K562 (cell line): ENCODE measurements around the gene PAX5. TPM values are rescaled to one million over a fixed set of nuclear protein-coding genes. Genes with fewer than 3 reads are reported as not detected.

ENCODE experiments used
- ATAC-seq: fragments of 200-7000 bp; cut with Tn5 transposase; 3 replicates; pipeline ENCODE4 v1.9.1; 2020; ENCODE audit warnings: moderate library complexity
- BruUV-seq: library from RNA; stranded (reverse); fragments of 400-500 nt; replicated peaks from 2 replicates; lab custom pipeline; 2021; lab: Mats Ljungman, UMichigan
- CTCF ChIA-PET: fragments of 300-600 bp; formaldehyde crosslinking; extraction: SDS; loops from one replicate; lab custom pipeline; 2021; ENCODE audit warnings: low intra/inter-chr PET ratio; lab: Yijun Ruan, JAX
- POLR2A ChIA-PET: fragments of 300-600, 350-650 bp; sonication (Branson Sonifier 250); formaldehyde crosslinking; extraction: SDS; loops from one replicate; lab custom pipeline; 2021; ENCODE audit warnings: antibody characterized with exemption, inconsistent platforms; lab: Yijun Ruan, JAX
- DNase-seq, 4 experiments: peaks; one replicate each; pipeline versions ENCODE4 v3.0.0 to v3.0.0-alpha.2; 2011 to 2018; ENCODE audit warnings: low spot score in 3 of 4, mixed read lengths in 3 of 4; ENCODE audit errors: extremely low read depth in 1 of 4
- FAIRE-seq: peaks from 2 replicates; lab custom pipeline; 2011; peaks lifted over from hg19 to GRCh38; lab: Jason Lieb, UNC
- H2AFZ ChIP-seq: 2 replicates; pipeline ENCODE4 v1.6.0; 2011; ENCODE audit warnings: low read depth, low read length, control low read depth, inconsistent platforms
- H3K27ac ChIP-seq: fragments of 200-600 bp; 3 replicates; pipeline ENCODE4 v1.8.0; 2011; ENCODE audit warnings: low read depth, mild to moderate bottlenecking, control low read depth, inconsistent platforms, low read length, moderate library complexity, mixed read lengths; ENCODE audit errors: extremely low read depth
- H3K27me3 ChIP-seq, 2 experiments: fragments of 300-600 bp in 1 of 2; 2 replicates in 1 of 2; 3 replicates in 1 of 2; pipeline versions ENCODE4 v1.6.0 to v1.8.0; 2011; ENCODE audit warnings: inconsistent platforms in 2 of 2, low read length in 2 of 2, mild to moderate bottlenecking in 1 of 2, mixed read lengths in 1 of 2, moderate library complexity in 1 of 2; ENCODE audit not compliant: control insufficient read depth in 2 of 2, insufficient read depth in 2 of 2
- H3K36me3 ChIP-seq: fragments of 300-600 bp; 3 replicates; pipeline ENCODE4 v1.8.0; 2011; ENCODE audit warnings: mild to moderate bottlenecking, low read length, inconsistent platforms; ENCODE audit not compliant: control insufficient read depth, insufficient read depth
- H3K4me1 ChIP-seq, 2 experiments: fragments of 200-600 bp in 1 of 2; replicated peaks in 1 of 2; 2 replicates in 1 of 2; 3 replicates in 1 of 2; pipeline versions ENCODE4 v1.5.1 to v1.8.0; 2011; ENCODE audit warnings: inconsistent platforms in 2 of 2, low read length in 2 of 2, mild to moderate bottlenecking in 1 of 2, mixed read lengths in 1 of 2, moderate library complexity in 1 of 2; ENCODE audit not compliant: control insufficient read depth in 2 of 2, insufficient read depth in 2 of 2
- H3K4me2 ChIP-seq: 2 replicates; pipeline ENCODE4 v1.6.1; 2011; ENCODE audit warnings: low read length, control low read depth, inconsistent platforms, mixed read lengths; ENCODE audit not compliant: insufficient read depth
- H3K4me3 ChIP-seq: fragments of 200-600 bp; sonication (generic), shearing (Covaris generic); 2 replicates; pipeline ENCODE4 v1.5.1; 2016; ENCODE audit warnings: control low read depth, inconsistent platforms
- H3K79me2 ChIP-seq: fragments of 200-600 bp; 3 replicates; pipeline ENCODE4 v1.8.0; 2011; ENCODE audit warnings: low read length, inconsistent platforms; ENCODE audit not compliant: control insufficient read depth, insufficient read depth
- H3K9ac ChIP-seq, 2 experiments: 2 replicates each; pipeline versions ENCODE4 v1.6.0 to v1.6.1; 2011; ENCODE audit warnings: low read depth in 2 of 2, low read length in 2 of 2, control low read depth in 1 of 2, inconsistent platforms in 1 of 2, mild to moderate bottlenecking in 1 of 2, mixed read lengths in 1 of 2; ENCODE audit not compliant: insufficient read depth in 1 of 2
- H3K9me1 ChIP-seq: one replicate; pipeline ENCODE4 v1.6.0; 2011; ENCODE audit warnings: inconsistent platforms, mild to moderate bottlenecking, low read length, moderate library complexity; ENCODE audit not compliant: control insufficient read depth, insufficient read depth
- H3K9me3 ChIP-seq: replicated peaks from 2 replicates; pipeline ENCODE4 v1.5.1; 2011; ENCODE audit warnings: low read depth, low read length, inconsistent platforms; ENCODE audit not compliant: control insufficient read depth, insufficient read depth
- H4K20me1 ChIP-seq: replicated peaks from 2 replicates; pipeline ENCODE4 v1.6.1; 2011; ENCODE audit warnings: low read length, inconsistent platforms, mixed read lengths; ENCODE audit not compliant: control insufficient read depth, insufficient read depth
- ATF3 ChIP-seq, 2 experiments: fragments of 450-650 bp in 1 of 2; sonication (generic) in 1 of 2; formaldehyde crosslinking in 1 of 2; IDR thresholded peaks in 1 of 2; conservative IDR thresholded peaks in 1 of 2; 2 replicates each; pipeline versions ENCODE4 v1.6.1 to v1.8.1; 2016 to 2023; ENCODE audit warnings: mild to moderate bottlenecking in 2 of 2, moderate library complexity in 2 of 2, inconsistent platforms in 1 of 2, missing genetic modification reagents in 1 of 2
- ETV5 ChIP-seq: sonication (generic); formaldehyde crosslinking; IDR thresholded peaks from 2 replicates; pipeline ENCODE4 v1.4.0; 2020; ENCODE audit warnings: low read depth, mild to moderate bottlenecking, missing genetic modification reagents
- GABPB1 ChIP-seq: sonication (generic); formaldehyde crosslinking; IDR thresholded peaks from 2 replicates; pipeline ENCODE4 v1.8.0; 2022; ENCODE audit warnings: mild to moderate bottlenecking, missing genetic modification reagents
- GTF2F1 ChIP-seq: IDR thresholded peaks from 2 replicates; pipeline ENCODE4 v1.6.1; 2011; ENCODE audit warnings: low read depth, low read length, improper control_type of control experiment
- HNRNPUL1 ChIP-seq: fragments of 200-400 bp; formaldehyde crosslinking; IDR thresholded peaks from 2 replicates; pipeline ENCODE4 v1.6.1; 2017; ENCODE audit warnings: low read length
- PTRF ChIP-seq: fragments of 450-650 bp; IDR thresholded peaks from 2 replicates; pipeline ENCODE4 v1.6.1; 2016; ENCODE audit warnings: mild to moderate bottlenecking, missing genetic modification characterization, missing compliant biosample characterization
- SMAD2 ChIP-seq: fragments of 150-350 bp; IDR thresholded peaks from 2 replicates; pipeline ENCODE4 v1.6.1; 2014; ENCODE audit warnings: low read depth, mild to moderate bottlenecking, low read length
- SRSF7 ChIP-seq: fragments of 200-400 bp; formaldehyde crosslinking; optimal IDR thresholded peaks from 2 replicates; pipeline ENCODE3; 2017; ENCODE audit warnings: mild to moderate bottlenecking, low read depth, low read length
- STAG1 ChIP-seq: sonication (generic); formaldehyde crosslinking; IDR thresholded peaks from 2 replicates; pipeline ENCODE4 v1.5.0; 2020; ENCODE audit warnings: missing genetic modification reagents, borderline replicate concordance
- WHSC1 ChIP-seq: IDR thresholded peaks from one replicate; pipeline ENCODE4 v1.6.1; 2012; ENCODE audit warnings: low read length, control low read depth, inconsistent platforms
- ZKSCAN1 ChIP-seq: fragments of 150-350 bp; IDR thresholded peaks from 2 replicates; pipeline ENCODE4 v1.6.1; 2016; ENCODE audit warnings: low read depth, low read length
- WGBS: fragments of 100-300 bp; shearing (Covaris generic); methylation state at CpG from one replicate; pipeline ENCODE4 v1.1.6; 2016; ENCODE audit warnings: low coverage, mixed read lengths; ENCODE audit not compliant: insufficient coverage; ENCODE audit errors: missing lambda C conversion rate; 5-methylcytosine and 5-hydroxymethylcytosine counted together
- in situ Hi-C: fragments of 300-500 bp; cut with MboI; formaldehyde crosslinking; loops from 4 replicates; pipeline ENCODE4 v1.15.0; 2018; ENCODE audit warnings: inconsistent platforms, mixed read lengths
- intact Hi-C: fragments of 100-400 bp; cut with micrococcal nuclease; formaldehyde crosslinking; loops from 2 replicates; pipeline ENCODE4 v1.14.2; 2022
- polyA plus RNA-seq, 8 experiments: library from polyadenylated mRNA; depleted of rRNA in 4 of 8; stranded (reverse) in 5 of 8; unstranded in 3 of 8; fragments of >200 nt; fragmentation: Nextera tagmentation in 2 of 8; fragmentation: Illumina TruSeq in 1 of 8; extraction: Ambion mirVana in 2 of 8; extraction: Trizol in 1 of 8; gene quantifications; 2 replicates each; pipeline versions ENCODE4 v1.2.1 to v1.2.3, GENCODE V29; 2011 to 2014; ENCODE audit warnings: inconsistent platforms in 1 of 8, missing spikeins in 1 of 8
- total RNA-seq, 7 experiments: library from RNA; depleted of rRNA in 6 of 7; stranded (reverse); fragments of >200 nt in 6 of 7; fragmentation: Illumina TruSeq in 2 of 7; extraction: Trizol in 2 of 7; gene quantifications; 2 replicates each; pipeline versions ENCODE4 v1.2.1 to v1.2.3, GENCODE V29; 2011 to 2021; ENCODE audit warnings: low replicate concordance in 1 of 7
- TF ChIP-seq, protein P1 (sequence below): sonication (generic); formaldehyde crosslinking; IDR thresholded peaks from 2 replicates; pipeline ENCODE4 v1.8.1; 2023; ENCODE audit warnings: mild to moderate bottlenecking, missing genetic modification reagents
- TF ChIP-seq, protein P2 (sequence below): fragments of 450-650 bp; IDR thresholded peaks from 2 replicates; pipeline ENCODE4 v1.6.1; 2017; ENCODE audit warnings: mild to moderate bottlenecking, moderate library complexity

Gene PAX5
- total and polyA plus RNA-seq, 9 of the 15 experiments (the other 6 are each of a cell fraction or from before 2014, with no cell fraction given): 0.03 to 0.09 TPM; not detected in 7

DNA sequence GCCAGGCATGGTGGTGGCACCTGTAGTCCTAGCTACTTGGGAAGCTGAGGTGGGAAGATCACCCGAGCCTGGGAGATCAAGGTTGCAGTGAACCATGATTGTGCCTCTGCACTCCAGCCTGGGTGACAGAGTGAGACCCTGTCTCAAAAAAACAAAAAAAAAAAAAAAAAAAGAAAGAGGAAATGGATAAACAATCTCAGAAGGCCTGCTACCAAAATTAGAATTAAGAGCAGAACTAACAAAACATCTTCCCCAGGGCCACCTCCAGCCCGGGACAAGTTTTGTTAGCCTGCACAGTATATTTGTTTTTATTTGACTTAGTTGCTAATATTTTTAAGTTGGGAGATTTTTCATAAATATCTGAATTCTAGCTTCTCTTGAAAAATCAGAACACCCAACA, 23.1 kb downstream of the PAX5 start:
- no peak overlapping the region for H3K4me3 ChIP-seq
- H3K36me3 ChIP-seq: no peaks in the 10 kb centered on the region
- ATAC-seq (no peak), FAIRE-seq (no peak), DNase-seq (no peak)
- TF ChIP-seq, protein P1, sequence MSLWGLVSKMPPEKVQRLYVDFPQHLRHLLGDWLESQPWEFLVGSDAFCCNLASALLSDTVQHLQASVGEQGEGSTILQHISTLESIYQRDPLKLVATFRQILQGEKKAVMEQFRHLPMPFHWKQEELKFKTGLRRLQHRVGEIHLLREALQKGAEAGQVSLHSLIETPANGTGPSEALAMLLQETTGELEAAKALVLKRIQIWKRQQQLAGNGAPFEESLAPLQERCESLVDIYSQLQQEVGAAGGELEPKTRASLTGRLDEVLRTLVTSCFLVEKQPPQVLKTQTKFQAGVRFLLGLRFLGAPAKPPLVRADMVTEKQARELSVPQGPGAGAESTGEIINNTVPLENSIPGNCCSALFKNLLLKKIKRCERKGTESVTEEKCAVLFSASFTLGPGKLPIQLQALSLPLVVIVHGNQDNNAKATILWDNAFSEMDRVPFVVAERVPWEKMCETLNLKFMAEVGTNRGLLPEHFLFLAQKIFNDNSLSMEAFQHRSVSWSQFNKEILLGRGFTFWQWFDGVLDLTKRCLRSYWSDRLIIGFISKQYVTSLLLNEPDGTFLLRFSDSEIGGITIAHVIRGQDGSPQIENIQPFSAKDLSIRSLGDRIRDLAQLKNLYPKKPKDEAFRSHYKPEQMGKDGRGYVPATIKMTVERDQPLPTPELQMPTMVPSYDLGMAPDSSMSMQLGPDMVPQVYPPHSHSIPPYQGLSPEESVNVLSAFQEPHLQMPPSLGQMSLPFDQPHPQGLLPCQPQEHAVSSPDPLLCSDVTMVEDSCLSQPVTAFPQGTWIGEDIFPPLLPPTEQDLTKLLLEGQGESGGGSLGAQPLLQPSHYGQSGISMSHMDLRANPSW (CRISPR knock-in tag): no peak
- TF ChIP-seq SRSF7 (no peak), ATF3 (IDR thresholded peaks at IDR 0.05) (no peak), ATF3 (CRISPR knock-in tag; conservative IDR thresholded peaks at IDR 0.05) (no peak), PTRF (tag) (no peak), ZKSCAN1 (no peak), STAG1 (no peak), GTF2F1 (no peak), ETV5 (no peak), GABPB1 (CRISPR knock-in tag) (no peak), SMAD2 (no peak), HNRNPUL1 (no peak), WHSC1 (no peak)
- TF ChIP-seq, protein P2, sequence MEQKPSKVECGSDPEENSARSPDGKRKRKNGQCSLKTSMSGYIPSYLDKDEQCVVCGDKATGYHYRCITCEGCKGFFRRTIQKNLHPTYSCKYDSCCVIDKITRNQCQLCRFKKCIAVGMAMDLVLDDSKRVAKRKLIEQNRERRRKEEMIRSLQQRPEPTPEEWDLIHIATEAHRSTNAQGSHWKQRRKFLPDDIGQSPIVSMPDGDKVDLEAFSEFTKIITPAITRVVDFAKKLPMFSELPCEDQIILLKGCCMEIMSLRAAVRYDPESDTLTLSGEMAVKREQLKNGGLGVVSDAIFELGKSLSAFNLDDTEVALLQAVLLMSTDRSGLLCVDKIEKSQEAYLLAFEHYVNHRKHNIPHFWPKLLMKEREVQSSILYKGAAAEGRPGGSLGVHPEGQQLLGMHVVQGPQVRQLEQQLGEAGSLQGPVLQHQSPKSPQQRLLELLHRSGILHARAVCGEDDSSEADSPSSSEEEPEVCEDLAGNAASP: no peak
- ChIA-PET POLR2A (interaction anchor here (1.0 to 1.5 kb wide), 2 partner anchors 17 to 106 kb away, joined by 3 read pairs; no protein-coding TSS in a partner anchor), CTCF (no interaction called here)
- no peak overlapping the region for H2AFZ ChIP-seq
- H3K9ac ChIP-seq: no peak overlapping the region
- H3K4me1 ChIP-seq: no peaks in the 10 kb centered on the region
- BruUV-seq: no TSS peak
- intact Hi-C loops: no loop called here
- H4K20me1 ChIP-seq: no peaks in the 10 kb centered on the region
- no peak overlapping the region for H3K27ac ChIP-seq
- 0% methylated on average over 2 of the region's 2 CpGs for WGBS
- H3K4me2 ChIP-seq: no peak overlapping the region
- no peaks in the 10 kb centered on the region for H3K79me2 ChIP-seq
- H3K9me3 ChIP-seq: no peaks in the 10 kb centered on the region
- in situ Hi-C loops: no loop called here
- H3K9me1 ChIP-seq: peaks cover 4% of the 10 kb centered on the region
- H3K27me3 ChIP-seq: peaks cover 15 to 40% of the 10 kb centered on the region in 2 experiments; a peak in 4 of 5 replicates
